Mesothelial cell of epicardium (in vitro differentiated cells): ENCODE measurements around the gene CCDC70. TPM values are rescaled to one million over a fixed set of nuclear protein-coding genes. Genes with fewer than 3 reads are reported as not detected.

ENCODE experiments used
- DNase-seq, 2 experiments: peaks; one replicate each; pipeline ENCODE4 v3.0.0; 2021; ENCODE audit warnings: low spot score in 2 of 2; ENCODE audit not compliant: unreplicated experiment in 2 of 2
- H3K27ac Mint-ChIP-seq: 2 replicates; pipeline ENCODE4 v1.8.0; 2021; ENCODE audit warnings: mixed read lengths
- H3K27me3 Mint-ChIP-seq: 2 replicates; pipeline ENCODE4 v1.8.0; 2021; ENCODE audit warnings: low read depth, mixed read lengths
- H3K36me3 Mint-ChIP-seq: 2 replicates; pipeline ENCODE4 v1.8.0; 2021; ENCODE audit warnings: mixed read lengths
- H3K4me1 Mint-ChIP-seq: 2 replicates; pipeline ENCODE4 v1.8.0; 2021; ENCODE audit warnings: mixed read lengths
- H3K4me3 Mint-ChIP-seq: 2 replicates; pipeline ENCODE4 v1.8.0; 2021; ENCODE audit warnings: mild to moderate bottlenecking, moderate library complexity, mixed read lengths
- H3K9me3 Mint-ChIP-seq: 2 replicates; pipeline ENCODE4 v1.8.0; 2021; ENCODE audit warnings: mixed read lengths
- CTCF ChIP-seq: fragments of 200-600 bp; sonication (generic); IDR thresholded peaks from one replicate; pipeline ENCODE4 v1.5.0; 2021; ENCODE audit warnings: antibody characterized with exemption; ENCODE audit not compliant: unreplicated experiment
- total RNA-seq: library from RNA; stranded (reverse); gene quantifications from 3 replicates; pipeline ENCODE4 v1.2.1, GENCODE V29; 2021

The CCDC70 gene
- total RNA-seq, 1 donor from 2014 or later = not detected

GRCh38 chr13:51844862-51845573, 16.8 kb upstream of the CCDC70 start, which contains the start of gene TMEM272:
Gene TMEM272, minus strand, starts transcription at chr13:51845177. Its CDS starts 6,647 bp downstream, at chr13:51838530.
- Mint-ChIP-seq H3K4me3 (peak within 1 kb of the TSS; percentile 57), H3K27me3 (peaks cover 1% of the 10 kb centered on the region), H3K36me3 (no peaks in the 10 kb centered on the region), H3K9me3 (peaks cover 9% of the 10 kb centered on the region), H3K27ac (peak within 1 kb of the TSS; percentile 55), H3K4me1 (peaks cover 6% of the 10 kb centered on the region)
- TF ChIP-seq CTCF = peak; percentile 71
- peak; percentile 45 to 82 for DNase-seq

- Mint-ChIP-seq H3K9me3 (peaks cover 9% of the 10 kb centered on the region), H3K27ac (no peak overlapping the region), H3K27me3 (peaks cover 1% of the 10 kb centered on the region), H3K36me3 (no peaks in the 10 kb centered on the region), H3K4me1 (peaks cover 6% of the 10 kb centered on the region), H3K4me3 (peak overlapping the region; percentile 57)
- no peak for DNase-seq
- TF ChIP-seq CTCF = no peak
Observed at GRCh38 chr13:51845574-51846318, 16.0 kb upstream of the CCDC70 start.

GRCh38 chr13:51846756-51847155, 15.0 kb upstream of the CCDC70 start:
- DNase-seq = no peak
- no peak for TF ChIP-seq CTCF
- Mint-ChIP-seq H3K27ac (no peak overlapping the region), H3K4me1 (peaks cover 6% of the 10 kb centered on the region), H3K9me3 (peaks cover 9% of the 10 kb centered on the region), H3K4me3 (no peak overlapping the region), H3K27me3 (peaks cover 1% of the 10 kb centered on the region), H3K36me3 (no peaks in the 10 kb centered on the region)

- Mint-ChIP-seq H3K27me3 (peaks cover 1% of the 10 kb centered on the region), H3K4me3 (no peak overlapping the region), H3K9me3 (peaks cover 9% of the 10 kb centered on the region), H3K27ac (no peak overlapping the region), H3K36me3 (no peaks in the 10 kb centered on the region), H3K4me1 (peaks cover 6% of the 10 kb centered on the region)
- DNase-seq = no peak
- no peak for TF ChIP-seq CTCF
Observed at GRCh38 chr13:51848674-51849073, 13.1 kb upstream of the CCDC70 start.

- TF ChIP-seq CTCF = peak; percentile 29
- H3K27ac Mint-ChIP-seq = no peak overlapping the region
- H3K36me3 Mint-ChIP-seq = no peaks in the 10 kb centered on the region
- H3K4me3 Mint-ChIP-seq = no peak overlapping the region
- H3K9me3 Mint-ChIP-seq = peaks cover 9% of the 10 kb centered on the region
- H3K4me1 Mint-ChIP-seq = peaks cover 6% of the 10 kb centered on the region
- H3K27me3 Mint-ChIP-seq = peaks cover 1% of the 10 kb centered on the region
- DNase-seq = no peak
Observed at GRCh38 chr13:51849145-51850101, 12.3 kb upstream of the CCDC70 start.
